Transverse colon (tissue), 4 donors: Measurements from ENCODE around the gene SPARC. TPM values are rescaled to one million over a fixed set of nuclear protein-coding genes. Genes with fewer than 3 reads are reported as not detected.

Experiments
- DNase-seq: peaks from one replicate; pipeline ENCODE4 v3.0.0-alpha.2; 2019
- H3K27ac ChIP-seq, 4 donors: fragments of 200-600 bp; sonication (generic); 2 replicates each; pipeline ENCODE4 v1.5.1; 2016 to 2018; ENCODE audit warnings: inconsistent platforms in 4 of 4
- H3K27me3 ChIP-seq: fragments of 200-600 bp; sonication (generic); 2 replicates; pipeline ENCODE4 v1.5.1; 2017; ENCODE audit warnings: inconsistent platforms
- H3K36me3 ChIP-seq, 4 donors: fragments of 200-600 bp; sonication (generic); 2 replicates each; pipeline ENCODE4 v1.5.1; 2017 to 2019; ENCODE audit warnings: inconsistent platforms in 4 of 4
- H3K4me1 ChIP-seq, 4 donors: fragments of 200-600 bp; sonication (generic); 2 replicates each; pipeline ENCODE4 v1.5.1; 2017 to 2020; ENCODE audit warnings: inconsistent platforms in 4 of 4
- H3K4me3 ChIP-seq, 4 donors: fragments of 200-600 bp; sonication (generic); 1 replicate in 1 of 4; 2 replicates in 3 of 4; pipeline versions ENCODE4 v1.5.1 to v1.6.1; 2017 to 2019; ENCODE audit warnings: inconsistent platforms in 4 of 4
- H3K9me3 ChIP-seq, 2 donors: fragments of 200-600 bp; sonication (generic); 2 replicates each; pipeline ENCODE4 v1.5.1; 2017 to 2019; ENCODE audit warnings: inconsistent platforms in 2 of 2
- EP300 ChIP-seq: sonication (generic); formaldehyde crosslinking; IDR thresholded peaks from one replicate; pipeline ENCODE4 v1.6.1; 2017; ENCODE audit warnings: antibody characterized with exemption, low read depth
- POLR2A ChIP-seq: fragments of 450-650 bp; IDR thresholded peaks from one replicate; pipeline ENCODE4 v1.6.1; 2016; ENCODE audit warnings: antibody characterized with exemption, mild to moderate bottlenecking, moderate library complexity
- POLR2AphosphoS5 ChIP-seq, 3 donors: sonication (generic); formaldehyde crosslinking; IDR thresholded peaks; one replicate each; pipeline ENCODE4 v1.6.1; 2016; ENCODE audit warnings: antibody characterized with exemption in 3 of 3
- WGBS, 2 donors: methylation state at CpG; one replicate each; pipeline ENCODE4 v1.1.5; 2018; ENCODE audit warnings: low coverage in 1 of 2; 5-methylcytosine and 5-hydroxymethylcytosine counted together
- in situ Hi-C, 4 donors: fragments of 200-750 bp; cut with MboI; loops; one replicate each; pipeline versions ENCODE4 v1.15.0 to v1.15.1; 2017; ENCODE audit warnings: low sequenced_read_pairs in 3 of 4, low pct_ligation_motif_present in 1 of 4, low pct_unique_long_range_greater_than_20kb in 1 of 4
- intact Hi-C: fragments of 100-400 bp; cut with DNase I; formaldehyde crosslinking; loops from one replicate; pipeline ENCODE4 v1.15.1; 2023; ENCODE audit warnings: low total_unique reads
- total RNA-seq, 4 donors: library from RNA; depleted of rRNA; stranded (reverse); fragments of >200 nt; gene quantifications; one replicate each; pipeline ENCODE4 v1.1.0, GENCODE V29; 2016
- TF ChIP-seq, protein P1 (sequence below), 5 experiments: fragments of 200-600 bp in 3 of 5; fragments of 450-650 bp in 2 of 5; sonication (generic) in 3 of 5; IDR thresholded peaks; 1 replicate in 2 of 5; 2 replicates in 3 of 5; pipeline ENCODE4 v1.5.1; 2016 to 2017; ENCODE audit warnings: antibody characterized with exemption in 5 of 5, inconsistent platforms in 3 of 5, mild to moderate bottlenecking in 2 of 5, moderate library complexity in 1 of 5

The SPARC gene
- total RNA-seq, 4 donors from 2014 or later, result 47.9 to 267 (median 85.1) TPM

- H3K4me1 ChIP-seq, result peaks cover 0 to 7% (median 2%) of the 10 kb centered on the region in 4 donors
- intact Hi-C loops, result no loop called here
- H3K4me3 ChIP-seq, result no peak overlapping the region
- no peaks in the 10 kb centered on the region for H3K36me3 ChIP-seq
- H3K27me3 ChIP-seq, result no peaks in the 10 kb centered on the region
- 45 to 51% methylated on average over 1 to 2 of the region's 2 CpGs for WGBS, 2 donors
- in situ Hi-C loops, result no loop called here
- TF ChIP-seq POLR2A (no peak), EP300 (no peak), POLR2AphosphoS5 (IDR thresholded peaks at IDR 0.05) (no peak)
- TF ChIP-seq, protein P1, sequence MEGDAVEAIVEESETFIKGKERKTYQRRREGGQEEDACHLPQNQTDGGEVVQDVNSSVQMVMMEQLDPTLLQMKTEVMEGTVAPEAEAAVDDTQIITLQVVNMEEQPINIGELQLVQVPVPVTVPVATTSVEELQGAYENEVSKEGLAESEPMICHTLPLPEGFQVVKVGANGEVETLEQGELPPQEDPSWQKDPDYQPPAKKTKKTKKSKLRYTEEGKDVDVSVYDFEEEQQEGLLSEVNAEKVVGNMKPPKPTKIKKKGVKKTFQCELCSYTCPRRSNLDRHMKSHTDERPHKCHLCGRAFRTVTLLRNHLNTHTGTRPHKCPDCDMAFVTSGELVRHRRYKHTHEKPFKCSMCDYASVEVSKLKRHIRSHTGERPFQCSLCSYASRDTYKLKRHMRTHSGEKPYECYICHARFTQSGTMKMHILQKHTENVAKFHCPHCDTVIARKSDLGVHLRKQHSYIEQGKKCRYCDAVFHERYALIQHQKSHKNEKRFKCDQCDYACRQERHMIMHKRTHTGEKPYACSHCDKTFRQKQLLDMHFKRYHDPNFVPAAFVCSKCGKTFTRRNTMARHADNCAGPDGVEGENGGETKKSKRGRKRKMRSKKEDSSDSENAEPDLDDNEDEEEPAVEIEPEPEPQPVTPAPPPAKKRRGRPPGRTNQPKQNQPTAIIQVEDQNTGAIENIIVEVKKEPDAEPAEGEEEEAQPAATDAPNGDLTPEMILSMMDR (IDR thresholded peaks at IDR 0.05), result no peak
- H3K27ac ChIP-seq, result peak overlapping the region in 2 of 4 donors; percentile 13 to 58
- DNase-seq, result no peak
- no peaks in the 10 kb centered on the region for H3K9me3 ChIP-seq
Measured at GRCh38 chr5:151718153-151718552, 31.4 kb upstream of the SPARC start.

GRCh38 chr5:151717416-151717815 is 30.7 kb upstream of the SPARC start:
- intact Hi-C loops, result no loop called here
- in situ Hi-C loops, result no loop called here
- no peaks in the 10 kb centered on the region for H3K36me3 ChIP-seq
- no peak overlapping the region for H3K4me3 ChIP-seq
- peak overlapping the region in 1 of 4 donors; percentile 58 for H3K27ac ChIP-seq
- H3K4me1 ChIP-seq, result peaks cover 0 to 7% (median 2%) of the 10 kb centered on the region in 4 donors
- no peak for DNase-seq
- H3K27me3 ChIP-seq, result no peaks in the 10 kb centered on the region
- H3K9me3 ChIP-seq, result no peaks in the 10 kb centered on the region
- TF ChIP-seq POLR2A (no peak), EP300 (no peak), POLR2AphosphoS5 (IDR thresholded peaks at IDR 0.05) (no peak)
- TF ChIP-seq, protein P1 (IDR thresholded peaks at IDR 0.05), result no peak
- whole genome bisulfite sequencing, 2 donors, result 75 to 84% methylated on average over 2 to 3 of the region's 3 CpGs

DNA sequence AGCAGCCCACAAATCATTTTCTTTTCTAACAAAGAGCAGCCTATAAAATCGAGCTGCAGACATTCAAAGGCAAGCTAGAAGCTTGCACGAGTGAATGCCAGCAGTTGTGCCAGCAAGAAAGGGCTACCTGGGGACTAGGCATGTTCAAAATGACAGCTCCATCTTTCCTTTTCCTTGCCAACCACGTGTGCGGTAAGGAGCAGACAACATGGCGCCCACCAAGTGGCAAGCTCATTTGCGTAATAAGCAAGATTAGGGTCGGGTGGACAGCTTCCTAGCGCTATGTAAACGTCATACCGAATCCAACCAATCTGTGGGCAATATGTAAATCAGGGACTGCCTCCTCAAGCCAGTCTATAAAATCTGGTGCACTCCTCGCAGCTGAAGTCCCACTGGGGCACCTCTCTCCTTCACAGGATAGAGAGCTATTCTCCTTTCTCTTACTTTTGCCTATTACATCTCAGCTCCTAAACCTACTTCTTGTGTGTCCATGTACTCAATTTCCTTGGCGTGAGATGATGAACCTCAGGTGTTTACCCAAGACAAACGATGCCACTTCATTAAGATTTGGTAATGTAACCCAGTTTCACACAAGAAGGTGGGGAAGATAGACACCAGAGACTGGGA is 22.5 kb upstream of the SPARC start:
- no peak overlapping the region for H3K4me3 ChIP-seq
- peak overlapping the region in 1 of 4 donors; percentile 43 for H3K27ac ChIP-seq
- intact Hi-C loops (loop anchor here (10.0 kb wide), 1 partner anchor 236 kb away; no protein-coding TSS in a partner anchor), in situ Hi-C loops (no loop called here)
- TF ChIP-seq, protein P1 (IDR thresholded peaks at IDR 0.05), result no peak
- no peak for TF ChIP-seq POLR2AphosphoS5 (IDR thresholded peaks at IDR 0.05)
- TF ChIP-seq EP300, result no peak
- TF ChIP-seq POLR2A, result no peak
- peaks cover 0 to 8% (median 3%) of the 10 kb centered on the region in 4 donors for H3K4me1 ChIP-seq
- no peak for DNase-seq
- H3K27me3 ChIP-seq, result no peaks in the 10 kb centered on the region
- no peaks in the 10 kb centered on the region for H3K36me3 ChIP-seq
- H3K9me3 ChIP-seq, result no peaks in the 10 kb centered on the region
- 71 to 86% methylated on average over 3 to 13 of the region's 13 CpGs for WGBS, 2 donors

GRCh38 chr5:151708126-151708525 is 21.4 kb upstream of the SPARC start:
- Histone ChIP-seq H3K27ac (peak overlapping the region; percentile 7 to 47 (median 36)), H3K27me3 (no peaks in the 10 kb centered on the region), H3K4me1 (peaks cover 0 to 16% (median 3%) of the 10 kb centered on the region in 4 donors), H3K9me3 (no peaks in the 10 kb centered on the region), H3K4me3 (no peak overlapping the region), H3K36me3 (no peaks in the 10 kb centered on the region)
- TF ChIP-seq EP300 (no peak), POLR2AphosphoS5 (IDR thresholded peaks at IDR 0.05) (peak in 1 of 3 donors; percentile 9), POLR2A (no peak)
- TF ChIP-seq, protein P1 (IDR thresholded peaks at IDR 0.05), result no peak
- DNase-seq, result peak; percentile 30
- intact Hi-C loops, result loop anchor here (10.0 kb wide), 1 partner anchor 237 kb away; no protein-coding TSS in a partner anchor
- in situ Hi-C loops, result no loop called here
